H9 (cell line): ENCODE results near the gene PEX26. TPM values are rescaled to one million over a fixed set of nuclear protein-coding genes. Genes with fewer than 3 reads are reported as not detected.

ENCODE experiments used
- DNase-seq: peaks from one replicate; pipeline ENCODE4 v3.0.0-alpha.2; 2017
- H2AFZ ChIP-seq: one replicate; pipeline ENCODE4 v1.6.1; 2013; ENCODE audit warnings: mild to moderate bottlenecking, low read length, control low read depth, moderate library complexity
- H2AK5ac ChIP-seq: 2 replicates; pipeline ENCODE4 v1.6.1; 2013; ENCODE audit warnings: low read length, control low read depth, mixed read lengths; ENCODE audit not compliant: insufficient read length
- H2BK120ac ChIP-seq: one replicate; pipeline ENCODE4 v1.6.1; 2013; ENCODE audit warnings: low read depth, mild to moderate bottlenecking, low read length, control low read depth, inconsistent platforms; ENCODE audit not compliant: poor library complexity, severe bottlenecking
- H2BK12ac ChIP-seq: 2 replicates; pipeline ENCODE4 v1.6.1; 2013; ENCODE audit warnings: low read length, control low read depth, mixed read lengths, low read depth; ENCODE audit not compliant: insufficient read length
- H2BK15ac ChIP-seq: 2 replicates; pipeline ENCODE4 v1.6.1; 2013; ENCODE audit warnings: low read depth, low read length, control low read depth
- H2BK20ac ChIP-seq: one replicate; pipeline ENCODE4 v1.6.1; 2013; ENCODE audit warnings: low read depth, mild to moderate bottlenecking, low read length, control low read depth, inconsistent platforms; ENCODE audit not compliant: poor library complexity, severe bottlenecking
- H2BK5ac ChIP-seq: 2 replicates; pipeline ENCODE4 v1.6.1; 2013; ENCODE audit warnings: low read length, control low read depth, mixed read lengths; ENCODE audit not compliant: insufficient read length
- H3K14ac ChIP-seq: 2 replicates; pipeline ENCODE4 v1.6.1; 2013; ENCODE audit warnings: low read length, control low read depth; ENCODE audit not compliant: insufficient read depth
- H3K18ac ChIP-seq: 2 replicates; pipeline ENCODE4 v1.6.1; 2013; ENCODE audit warnings: low read depth, mild to moderate bottlenecking, mixed read lengths, low read length, control low read depth; ENCODE audit not compliant: insufficient read length
- H3K23ac ChIP-seq: 2 replicates; pipeline ENCODE4 v1.6.1; 2013; ENCODE audit warnings: low read length, control low read depth, mixed read lengths, low read depth; ENCODE audit not compliant: insufficient read length
- H3K23me2 ChIP-seq: 2 replicates; pipeline ENCODE4 v1.6.1; 2013; ENCODE audit warnings: low read depth, mild to moderate bottlenecking, mixed read lengths, low read length, control low read depth; ENCODE audit not compliant: insufficient read length, poor library complexity, severe bottlenecking
- H3K27ac ChIP-seq: 2 replicates; pipeline ENCODE4 v1.5.1; 2013; ENCODE audit warnings: low read length, control low read depth, mixed read lengths, low read depth; ENCODE audit not compliant: insufficient read length
- H3K27me3 ChIP-seq: 2 replicates; pipeline ENCODE4 v1.6.1; 2013; ENCODE audit warnings: low read length, control low read depth, inconsistent platforms; ENCODE audit not compliant: insufficient read depth
- H3K4ac ChIP-seq: 2 replicates; pipeline ENCODE4 v1.6.1; 2013; ENCODE audit warnings: low read depth, mild to moderate bottlenecking, control low read depth, inconsistent platforms, low read length, moderate library complexity
- H3K4me1 ChIP-seq: 2 replicates; pipeline ENCODE4 v1.6.1; 2013; ENCODE audit warnings: low read length, control low read depth, inconsistent platforms; ENCODE audit not compliant: insufficient read depth
- H3K4me2 ChIP-seq: 2 replicates; pipeline ENCODE4 v1.6.1; 2013; ENCODE audit warnings: low read length, control low read depth, mixed read lengths; ENCODE audit not compliant: insufficient read length, insufficient read depth
- H3K56ac ChIP-seq: 2 replicates; pipeline ENCODE4 v1.6.1; 2013; ENCODE audit warnings: low read depth, mild to moderate bottlenecking, mixed read lengths, low read length, control low read depth; ENCODE audit not compliant: insufficient read length
- H3K79me1 ChIP-seq: 2 replicates; pipeline ENCODE4 v1.6.1; 2013; ENCODE audit warnings: low read depth, mild to moderate bottlenecking, moderate library complexity, low read length, control low read depth, inconsistent platforms; ENCODE audit not compliant: insufficient read depth, poor library complexity, severe bottlenecking
- H3K79me2 ChIP-seq: 2 replicates; pipeline ENCODE4 v1.6.1; 2013; ENCODE audit warnings: low read length, control low read depth, inconsistent platforms; ENCODE audit not compliant: insufficient read depth
- H3K9ac ChIP-seq: 2 replicates; pipeline ENCODE4 v1.6.1; 2013; ENCODE audit warnings: low read length, control low read depth, mixed read lengths; ENCODE audit not compliant: insufficient read length; ENCODE audit errors: extremely low read depth
- H3K9me3 ChIP-seq: one replicate; pipeline ENCODE4 v1.6.1; 2013; ENCODE audit warnings: low read depth, low read length, inconsistent platforms; ENCODE audit not compliant: control insufficient read depth
- H3T11ph ChIP-seq: one replicate; pipeline ENCODE4 v1.6.1; 2013; ENCODE audit warnings: mild to moderate bottlenecking, low read length, control low read depth, inconsistent platforms
- H4K20me1 ChIP-seq: one replicate; pipeline ENCODE4 v1.6.1; 2013; ENCODE audit not compliant: control insufficient read depth, insufficient read length, insufficient read depth
- H4K5ac ChIP-seq: 2 replicates; pipeline ENCODE4 v1.6.1; 2013; ENCODE audit warnings: low read depth, mild to moderate bottlenecking, mixed read lengths, low read length, control low read depth; ENCODE audit not compliant: insufficient read length
- H4K8ac ChIP-seq: replicated peaks from 2 replicates; pipeline ENCODE4 v1.6.1; 2013; ENCODE audit warnings: low read length, control low read depth, mixed read lengths, low read depth; ENCODE audit not compliant: insufficient read length
- H4K91ac ChIP-seq: 2 replicates; pipeline ENCODE4 v1.6.1; 2013; ENCODE audit warnings: low read depth, mild to moderate bottlenecking, moderate library complexity, mixed read lengths, low read length, control low read depth; ENCODE audit not compliant: insufficient read length
- H3K27ac Mint-ChIP-seq, 3 experiments: 2 replicates in 2 of 3; 3 replicates in 1 of 3; pipeline ENCODE4 v1.8.0; 2020 to 2021; ENCODE audit warnings: mixed read lengths in 3 of 3, mild to moderate bottlenecking in 1 of 3, moderate library complexity in 1 of 3
- H3K27me3 Mint-ChIP-seq: 2 replicates; pipeline ENCODE4 v1.8.0; 2021; ENCODE audit warnings: low read depth, mild to moderate bottlenecking, moderate library complexity, mixed read lengths
- H3K36me3 Mint-ChIP-seq, 3 experiments: 2 replicates in 2 of 3; 3 replicates in 1 of 3; pipeline ENCODE4 v1.8.0; 2020 to 2021; ENCODE audit warnings: low read depth in 3 of 3, mixed read lengths in 3 of 3; ENCODE audit not compliant: insufficient read depth in 1 of 3
- H3K4me1 Mint-ChIP-seq, 2 experiments: 2 replicates each; pipeline ENCODE4 v1.8.0; 2020; ENCODE audit warnings: mixed read lengths in 2 of 2
- H3K4me3 Mint-ChIP-seq, 2 experiments: 2 replicates in 1 of 2; 3 replicates in 1 of 2; pipeline ENCODE4 v1.8.0; 2020 to 2021; ENCODE audit warnings: mild to moderate bottlenecking in 2 of 2, mixed read lengths in 2 of 2, moderate library complexity in 1 of 2
- H3K9me3 Mint-ChIP-seq, 2 experiments: 2 replicates in 1 of 2; 3 replicates in 1 of 2; pipeline ENCODE4 v1.8.0; 2020; ENCODE audit warnings: mild to moderate bottlenecking in 2 of 2, mixed read lengths in 2 of 2, moderate library complexity in 1 of 2
- total RNA-seq: library from RNA; stranded (reverse); gene quantifications from 2 replicates; pipeline ENCODE4 v1.2.1, GENCODE V29; 2021
- TF ChIP-seq, protein P1 (sequence below): fragments of 200-600 bp; sonication (generic); conservative IDR thresholded peaks from 3 replicates; pipeline ENCODE4 v1.8.0; 2021; ENCODE audit warnings: antibody characterized with exemption, mild to moderate bottlenecking

PEX26 gene
- total RNA-seq, 1 experiment from 2014 or later, result 35.4 TPM

DNA sequence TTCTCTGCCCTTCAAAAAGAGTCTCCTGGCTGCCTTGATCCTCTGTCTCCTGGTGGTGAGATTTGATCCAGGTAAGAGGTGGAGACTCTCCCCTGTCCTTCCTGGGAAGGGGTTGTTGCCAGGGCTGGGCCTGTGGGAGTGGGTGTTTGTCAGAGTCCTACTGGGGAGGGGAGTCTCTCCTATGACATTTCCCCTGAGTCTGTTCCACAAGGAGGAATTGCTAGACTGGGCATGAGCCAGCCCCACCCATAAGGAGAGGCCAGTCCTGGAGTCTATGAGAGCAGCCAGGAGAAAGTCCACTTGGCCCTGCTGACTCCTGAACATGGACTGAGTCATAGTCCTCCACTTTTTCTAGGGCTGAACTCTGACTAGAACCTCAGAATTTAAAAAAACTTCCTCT, 7.4 kb downstream of the PEX26 start:
- TF ChIP-seq, protein P1, sequence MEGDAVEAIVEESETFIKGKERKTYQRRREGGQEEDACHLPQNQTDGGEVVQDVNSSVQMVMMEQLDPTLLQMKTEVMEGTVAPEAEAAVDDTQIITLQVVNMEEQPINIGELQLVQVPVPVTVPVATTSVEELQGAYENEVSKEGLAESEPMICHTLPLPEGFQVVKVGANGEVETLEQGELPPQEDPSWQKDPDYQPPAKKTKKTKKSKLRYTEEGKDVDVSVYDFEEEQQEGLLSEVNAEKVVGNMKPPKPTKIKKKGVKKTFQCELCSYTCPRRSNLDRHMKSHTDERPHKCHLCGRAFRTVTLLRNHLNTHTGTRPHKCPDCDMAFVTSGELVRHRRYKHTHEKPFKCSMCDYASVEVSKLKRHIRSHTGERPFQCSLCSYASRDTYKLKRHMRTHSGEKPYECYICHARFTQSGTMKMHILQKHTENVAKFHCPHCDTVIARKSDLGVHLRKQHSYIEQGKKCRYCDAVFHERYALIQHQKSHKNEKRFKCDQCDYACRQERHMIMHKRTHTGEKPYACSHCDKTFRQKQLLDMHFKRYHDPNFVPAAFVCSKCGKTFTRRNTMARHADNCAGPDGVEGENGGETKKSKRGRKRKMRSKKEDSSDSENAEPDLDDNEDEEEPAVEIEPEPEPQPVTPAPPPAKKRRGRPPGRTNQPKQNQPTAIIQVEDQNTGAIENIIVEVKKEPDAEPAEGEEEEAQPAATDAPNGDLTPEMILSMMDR, result no peak
- H2AK5ac ChIP-seq, result no peak overlapping the region
- H3K4me1 ChIP-seq, result no peaks in the 10 kb centered on the region
- H3K9me3 ChIP-seq, result no peaks in the 10 kb centered on the region
- no peak overlapping the region for H2BK15ac ChIP-seq
- H3K4me2 ChIP-seq, result no peak overlapping the region
- H3K4ac ChIP-seq, result no peak overlapping the region
- H4K91ac ChIP-seq, result no peak overlapping the region
- DNase-seq, result no peak
- H3K27me3 Mint-ChIP-seq, result no peaks in the 10 kb centered on the region
- H3T11ph ChIP-seq, result no peak overlapping the region
- no peak overlapping the region for H2BK12ac ChIP-seq
- H3K23ac ChIP-seq, result no peak overlapping the region
- no peak overlapping the region for H3K9ac ChIP-seq
- no peak overlapping the region for H2BK20ac ChIP-seq
- H4K8ac ChIP-seq, result no peak overlapping the region
- no peaks in the 10 kb centered on the region for H4K20me1 ChIP-seq
- H3K79me1 ChIP-seq, result no peaks in the 10 kb centered on the region
- no peak overlapping the region; the same call in 1 of the 2 replicates for H3K14ac ChIP-seq
- no peaks in the 10 kb centered on the region for H3K79me2 ChIP-seq
- H3K4me3 Mint-ChIP-seq, result no peak overlapping the region
- H3K18ac ChIP-seq, result no peak overlapping the region
- no peak overlapping the region for H2BK5ac ChIP-seq
- H3K36me3 Mint-ChIP-seq, result peaks cover 51 to 88% (median 70%) of the 10 kb centered on the region in 3 experiments; a peak in 6 of 7 replicates
- H3K56ac ChIP-seq, result no peak overlapping the region
- peaks cover 0 to 3% of the 10 kb centered on the region in 2 experiments; a peak in 2 of 4 replicates for H3K4me1 Mint-ChIP-seq
- no peaks in the 10 kb centered on the region for H3K9me3 Mint-ChIP-seq
- no peak overlapping the region for H2BK120ac ChIP-seq
- no peak overlapping the region for H3K27ac Mint-ChIP-seq
- no peaks in the 10 kb centered on the region for H3K23me2 ChIP-seq
- H2AFZ ChIP-seq, result no peak overlapping the region
- no peak overlapping the region for H4K5ac ChIP-seq
- no peak overlapping the region for H3K27ac ChIP-seq
- H3K27me3 ChIP-seq, result no peaks in the 10 kb centered on the region
